ENCODE results near the gene HES2. TPM values are rescaled to one million over a fixed set of nuclear protein-coding genes. Genes with fewer than 3 reads are reported as not detected.

HES2 gene
- total RNA-seq, 1 donor from 2014 or later, result not detected

- no peak for TF ChIP-seq CTCF (IDR thresholded peaks at IDR 0.05)
- H3K4me3 ChIP-seq, result no peak overlapping the region
- DNase-seq (ENCODE audit: low spot score in 2 of 2), result no peak
- H3K27me3 ChIP-seq, result peaks cover 10% of the 10 kb centered on the region
- no peak overlapping the region for H3K27ac ChIP-seq
- no peaks in the 10 kb centered on the region for H3K4me1 ChIP-seq
- no peaks in the 10 kb centered on the region for H3K36me3 ChIP-seq
- no peaks in the 10 kb centered on the region for H3K9me3 ChIP-seq
- intact Hi-C loops (cut with DNase I), result no loop called here
Observed at GRCh38 chr1:6410248-6410893, 9.3 kb downstream of the HES2 start.

- peaks cover 4% of the 10 kb centered on the region for H3K27me3 ChIP-seq
- no peak for TF ChIP-seq CTCF (IDR thresholded peaks at IDR 0.05)
- DNase-seq (ENCODE audit: low spot score in 2 of 2), result no peak
- H3K36me3 ChIP-seq, result no peaks in the 10 kb centered on the region
- no peaks in the 10 kb centered on the region for H3K9me3 ChIP-seq
- no peak overlapping the region for H3K27ac ChIP-seq
- intact Hi-C loops (cut with DNase I), result no loop called here
- H3K4me3 ChIP-seq, result no peak overlapping the region
- H3K4me1 ChIP-seq, result no peaks in the 10 kb centered on the region
Observed at GRCh38 chr1:6409733-6410132, 10.0 kb downstream of the HES2 start.

GRCh38 chr1:6409053-6409452, 10.7 kb downstream of the HES2 start:
- intact Hi-C loops (cut with DNase I), result no loop called here
- H3K27me3 ChIP-seq, result no peaks in the 10 kb centered on the region

GRCh38 chr1:6408023-6408422, 11.7 kb downstream of the HES2 start:
- Histone ChIP-seq H3K4me1 (no peaks in the 10 kb centered on the region), H3K27me3 (no peaks in the 10 kb centered on the region), H3K4me3 (no peak overlapping the region), H3K9me3 (no peaks in the 10 kb centered on the region), H3K36me3 (no peaks in the 10 kb centered on the region), H3K27ac (no peak overlapping the region)
- intact Hi-C loops (cut with DNase I), result no loop called here
- TF ChIP-seq CTCF (IDR thresholded peaks at IDR 0.05), result no peak
- DNase-seq (ENCODE audit: low spot score in 2 of 2), result no peak

More at GRCh38 chr1:6409053-6409452, 10.7 kb downstream of the HES2 start:
- no peak overlapping the region for H3K27ac ChIP-seq
- no peak for TF ChIP-seq CTCF (IDR thresholded peaks at IDR 0.05)
- no peaks in the 10 kb centered on the region for H3K4me1 ChIP-seq
- no peak overlapping the region for H3K4me3 ChIP-seq
- no peaks in the 10 kb centered on the region for H3K36me3 ChIP-seq
- DNase-seq (ENCODE audit: low spot score in 2 of 2), result no peak
- H3K9me3 ChIP-seq, result no peaks in the 10 kb centered on the region

GRCh38 chr1:6401673-6402072, 18.0 kb downstream of the HES2 start:
- Histone ChIP-seq H3K27me3 (no peaks in the 10 kb centered on the region), H3K27ac (no peak overlapping the region), H3K36me3 (no peaks in the 10 kb centered on the region), H3K9me3 (no peaks in the 10 kb centered on the region), H3K4me1 (no peaks in the 10 kb centered on the region), H3K4me3 (no peak overlapping the region)
- TF ChIP-seq CTCF (IDR thresholded peaks at IDR 0.05), result no peak
- DNase-seq (ENCODE audit: low spot score in 2 of 2), result no peak
- intact Hi-C loops (cut with DNase I), result no loop called here

- intact Hi-C loops (cut with DNase I), result loop anchor here (10.0 kb wide), 1 partner anchor 156 kb away; the partner anchor contains the start of genes NOL9 and TAS1R1
- TF ChIP-seq CTCF (IDR thresholded peaks at IDR 0.05), result no peak
Observed at GRCh38 chr1:6399294-6399693, 20.4 kb downstream of the HES2 start.

More at GRCh38 chr1:6399294-6399693, 20.4 kb downstream of the HES2 start:
- peaks cover 0 to under 1% of the 10 kb centered on the region in 2 donors for H3K4me1 ChIP-seq
- no peak for DNase-seq (ENCODE audit: low spot score in 2 of 2)
- no peaks in the 10 kb centered on the region for H3K9me3 ChIP-seq
- H3K27me3 ChIP-seq, result no peaks in the 10 kb centered on the region
- no peak overlapping the region for H3K27ac ChIP-seq
- no peak overlapping the region for H3K4me3 ChIP-seq
- H3K36me3 ChIP-seq, result no peaks in the 10 kb centered on the region

All from ascending aorta (tissue), 2 donors.